CD4-positive, alpha-beta T cell treated with Interleukin-1 beta for 1 hour (primary cell): ENCODE data around the gene TMEM59.
A peak's percentile ranks its signal among the peaks of the same experiment; 100 is the strongest.
"Not testable (repeated sequence)": the region's sequence is repeated elsewhere in the genome, so short reads cannot be mapped to it uniquely, and the experiment has no call there.

ENCODE experiments used
- DNase-seq, 2 donors: peaks; one replicate each; pipeline ENCODE4 v3.0.0-alpha.2; 2020 to 2022

The TMEM59 gene

DNA sequence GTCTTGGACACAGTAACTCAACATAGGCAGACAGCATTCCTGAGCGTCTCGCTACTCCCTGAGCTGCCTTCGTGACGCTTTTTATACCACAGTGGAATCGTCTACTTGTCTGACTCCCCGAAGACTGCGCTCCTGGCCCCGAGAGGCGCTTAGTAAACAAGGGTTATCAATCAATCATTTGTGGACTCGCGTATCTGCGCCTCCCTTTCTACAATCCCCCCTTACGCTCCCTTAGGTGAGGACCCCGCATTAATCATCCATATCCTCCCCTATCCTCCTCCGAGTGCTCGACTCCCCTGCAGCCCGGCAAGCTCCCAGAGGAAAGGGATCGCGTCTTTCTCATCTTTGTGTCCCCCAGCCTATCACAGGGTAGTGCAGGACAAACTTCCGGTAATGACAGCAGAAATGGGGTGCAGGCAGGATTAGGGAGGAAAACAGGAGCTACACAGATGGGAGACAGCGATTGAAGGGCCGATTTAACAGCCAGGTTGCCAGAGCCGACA lies 522 bp downstream of the TMEM59 start:
- DNase-seq = peak; percentile 9 to 43

- DNase-seq = no peak
Observed at GRCh38 chr1:54051933-54052430, 1.0 kb downstream of the TMEM59 start.

DNA sequence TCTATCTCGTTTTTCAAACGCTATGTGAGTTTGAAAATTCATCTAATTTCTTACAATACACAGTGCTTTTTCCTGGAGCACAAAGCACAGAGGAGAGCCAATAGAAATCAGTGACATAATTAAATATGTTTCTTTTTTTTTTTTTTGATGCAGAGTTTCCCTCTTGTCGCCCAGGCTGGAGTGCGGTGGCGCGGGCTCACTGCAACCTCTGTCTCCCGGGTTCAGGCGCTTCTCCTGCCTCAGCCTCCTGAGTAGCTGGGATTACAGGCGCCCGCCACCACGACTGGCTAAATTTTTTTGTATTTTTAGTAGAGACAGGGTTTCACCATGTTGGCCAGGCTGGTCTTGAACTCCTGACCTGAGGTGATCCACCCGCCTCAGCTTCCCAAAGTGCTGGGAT lies 2.6 kb downstream of the TMEM59 start:
- DNase-seq = not testable (repeated sequence)

DNA sequence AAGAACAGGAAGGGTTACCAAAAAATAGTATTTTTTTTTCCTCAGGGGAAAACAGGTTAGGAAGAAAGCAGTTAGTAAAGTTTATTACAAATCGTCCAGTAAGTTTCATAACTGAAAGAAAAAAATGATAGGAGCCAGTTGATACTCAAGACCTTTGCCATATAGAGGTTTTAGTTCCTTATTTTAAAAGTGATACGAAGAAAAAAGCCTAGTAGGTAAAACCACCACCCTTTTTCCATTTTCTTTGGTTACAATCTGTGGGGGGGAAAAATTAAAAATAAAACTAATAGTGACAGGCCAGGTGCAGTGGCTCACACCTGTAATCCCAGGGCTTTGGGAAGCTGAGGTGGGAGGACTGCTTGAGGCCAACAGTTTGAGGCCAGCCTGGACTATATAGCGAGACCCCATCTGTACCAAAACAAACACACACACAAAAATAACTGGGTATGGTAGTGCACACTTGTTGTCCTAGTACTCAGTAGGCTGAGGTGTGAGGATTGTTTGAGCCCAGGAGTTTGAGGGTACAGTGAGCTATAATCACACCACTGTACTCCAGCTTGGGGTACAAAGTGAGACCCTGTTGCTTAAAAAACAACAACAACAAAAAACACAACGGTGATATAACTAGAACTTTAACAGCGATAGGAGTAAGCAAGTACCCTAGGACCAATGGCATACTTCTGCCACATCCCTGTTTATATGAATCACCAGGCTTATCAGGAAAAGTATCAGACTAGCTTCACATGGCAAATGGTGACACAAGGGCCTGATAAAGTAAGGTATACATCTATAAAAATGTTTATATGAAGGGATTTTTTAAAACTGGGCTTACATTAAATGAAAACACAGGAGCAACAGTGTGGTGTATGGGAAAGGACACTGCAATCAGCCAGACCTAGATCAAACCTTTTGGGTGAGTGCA lies 5.4 kb downstream of the TMEM59 start:
- DNase-seq = no peak

DNA sequence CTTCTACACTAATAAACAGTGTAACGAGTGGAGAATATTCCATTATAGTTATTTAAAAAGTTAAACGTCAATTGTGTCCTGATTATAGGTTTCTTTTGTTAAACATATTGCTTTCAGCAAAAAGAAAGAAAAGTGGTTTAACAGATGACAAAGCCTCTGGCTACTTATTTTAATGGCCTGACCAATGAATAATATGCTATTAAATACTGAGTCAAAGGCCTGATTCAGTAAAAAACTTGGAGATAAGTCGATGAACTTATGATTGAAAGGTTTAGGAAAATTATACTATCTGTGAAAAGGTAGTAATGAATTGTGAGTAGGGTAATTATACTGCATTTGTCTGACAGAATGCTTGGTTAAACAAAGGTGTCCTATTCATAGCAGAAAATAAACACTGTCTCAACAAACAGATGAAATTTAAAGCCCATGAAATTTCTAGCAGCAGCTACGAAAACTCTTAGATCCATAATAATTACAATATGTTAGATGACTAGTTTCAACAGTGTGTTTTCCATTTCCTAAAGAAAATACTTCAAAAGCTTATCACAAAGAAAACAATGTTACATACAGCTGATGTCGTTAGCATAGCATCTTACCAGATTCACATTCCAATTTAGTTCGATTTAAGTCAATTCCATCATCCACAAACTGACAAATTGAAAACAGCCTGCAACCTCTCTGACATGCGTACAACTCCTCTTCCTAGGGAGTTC lies 6.2 kb downstream of the TMEM59 start:
- DNase-seq = no peak

GRCh38 chr1:54045496-54045895 lies 7.5 kb downstream of the TMEM59 start:
- DNase-seq = no peak

DNA sequence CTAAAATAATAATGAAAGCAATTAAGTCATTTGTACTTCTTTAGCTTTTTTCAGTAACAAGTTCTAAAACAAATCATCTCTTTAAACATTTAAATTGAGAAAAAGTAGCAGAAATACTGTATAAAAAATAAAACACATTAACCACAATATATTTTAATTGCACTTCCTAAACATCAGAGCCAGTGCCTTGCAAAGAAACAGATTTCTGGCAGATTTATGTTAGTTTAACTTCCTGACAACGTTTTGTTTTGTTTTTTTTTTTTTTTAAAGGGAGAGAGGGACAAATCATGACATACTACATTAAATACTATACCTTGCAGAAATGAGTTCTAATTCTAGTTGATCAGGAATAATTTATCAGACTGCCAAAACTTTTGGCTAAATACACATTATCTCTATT lies 11.2 kb downstream of the TMEM59 start:
- DNase-seq = no peak

DNA sequence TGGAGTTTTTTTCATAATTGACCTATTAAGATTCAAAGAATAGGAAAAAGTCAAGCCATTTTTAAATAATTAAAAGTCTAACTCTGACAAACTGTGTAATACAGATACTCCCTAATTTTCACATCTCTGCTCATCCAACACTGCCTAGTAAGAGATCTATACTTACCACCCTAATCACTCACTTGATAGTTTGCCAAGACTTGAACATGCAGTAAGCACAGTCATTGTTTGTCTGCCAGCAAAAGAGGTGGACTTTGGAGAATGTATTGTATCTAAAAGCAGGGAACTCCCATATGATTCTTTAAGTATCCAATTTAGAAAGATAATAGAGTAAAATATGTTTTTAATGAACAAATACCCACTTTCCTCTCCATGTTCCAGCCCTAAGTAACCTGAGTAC lies 15.5 kb downstream of the TMEM59 start:
- no peak for DNase-seq

DNA sequence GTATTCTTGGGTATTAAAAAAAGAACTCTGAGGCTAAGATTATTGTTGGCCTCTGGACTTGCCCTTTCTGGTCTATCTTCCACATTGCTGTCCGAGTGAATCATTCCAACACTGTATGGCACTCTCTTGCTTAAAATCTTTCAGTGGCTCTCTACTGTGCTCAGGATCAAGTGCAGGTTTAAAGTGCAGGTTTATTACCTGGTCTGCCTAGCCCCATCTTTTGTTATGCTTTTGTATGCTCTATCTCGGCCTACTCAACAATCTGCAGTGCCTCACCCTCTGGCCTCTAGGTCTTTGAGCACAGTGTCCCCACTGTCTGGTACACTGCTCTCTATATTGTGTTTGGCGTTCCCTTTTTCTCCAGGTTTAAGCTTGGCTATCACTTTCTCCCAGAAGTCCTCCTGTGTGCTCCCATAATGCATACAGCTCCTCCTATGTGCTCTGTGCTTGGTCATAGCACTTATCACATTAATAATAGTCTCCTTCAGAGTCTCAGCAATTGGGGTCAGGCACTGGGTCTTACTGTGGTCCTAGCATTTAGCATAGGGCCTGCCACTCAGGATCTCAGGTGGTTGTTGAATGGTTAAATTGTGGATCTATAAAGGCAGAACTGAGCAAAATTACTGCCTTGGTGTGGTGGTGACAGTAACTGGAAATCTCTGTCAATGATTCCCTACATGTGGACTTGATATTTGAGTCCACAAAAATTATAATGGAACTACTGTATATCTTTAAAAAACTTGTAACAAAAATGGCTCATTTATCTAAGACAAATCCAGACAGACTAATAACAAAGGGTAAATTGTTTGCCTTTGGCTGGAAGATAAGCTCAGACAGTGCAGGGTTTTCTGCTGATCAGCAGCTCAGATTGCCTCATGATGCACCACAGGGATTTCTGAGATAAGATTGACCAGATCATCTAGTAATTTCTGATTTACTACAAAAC lies 24.4 kb downstream of the TMEM59 start:
- DNase-seq = no peak

DNA sequence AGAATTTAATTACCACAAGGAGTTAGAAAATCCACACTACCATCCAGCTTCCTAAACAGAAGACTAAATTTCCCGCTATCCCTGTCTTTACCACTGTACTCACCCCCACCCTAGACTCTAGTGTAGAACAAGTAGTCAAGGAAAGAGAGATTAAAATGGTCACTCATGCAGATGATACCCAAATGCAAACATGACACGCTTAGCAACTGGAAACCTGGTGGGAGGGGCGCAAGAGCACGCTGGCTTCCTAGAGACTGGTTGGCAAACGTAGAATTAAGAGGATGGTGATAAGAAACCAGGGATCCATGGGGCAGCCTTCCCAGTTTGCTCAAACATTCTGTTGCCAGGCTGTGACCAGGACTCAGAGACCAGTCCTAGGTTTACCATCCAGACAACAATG lies 25.2 kb downstream of the TMEM59 start:
- no peak for DNase-seq

GRCh38 chr1:54024811-54025210 lies 28.2 kb downstream of the TMEM59 start:
- not testable (repeated sequence) for DNase-seq

- no peak for DNase-seq
Observed at GRCh38 chr1:54024358-54024757, 28.6 kb downstream of the TMEM59 start.

GRCh38 chr1:54019562-54020176 lies 33.3 kb downstream of the TMEM59 start:
- DNase-seq = not testable (repeated sequence)

DNA sequence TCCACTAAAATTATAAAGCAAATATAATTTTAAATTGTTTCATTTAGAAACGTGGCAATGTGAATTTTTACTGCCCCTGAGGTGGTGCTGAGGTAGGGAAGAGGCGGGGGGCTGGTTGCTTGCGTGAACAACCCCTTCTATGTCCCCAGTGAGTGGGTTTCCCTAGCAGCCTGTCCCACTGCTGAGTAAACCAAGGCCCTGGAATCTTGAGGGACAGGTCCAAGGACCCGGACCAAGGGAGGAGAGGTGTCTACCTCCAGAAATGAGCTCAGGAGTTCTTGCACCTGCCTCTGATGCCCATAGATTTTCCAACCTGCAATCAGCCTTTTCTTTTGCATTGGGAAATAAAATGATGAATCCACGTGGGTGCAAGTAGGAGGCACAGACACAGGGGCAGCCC lies 34.4 kb downstream of the TMEM59 start:
- no peak for DNase-seq

DNA sequence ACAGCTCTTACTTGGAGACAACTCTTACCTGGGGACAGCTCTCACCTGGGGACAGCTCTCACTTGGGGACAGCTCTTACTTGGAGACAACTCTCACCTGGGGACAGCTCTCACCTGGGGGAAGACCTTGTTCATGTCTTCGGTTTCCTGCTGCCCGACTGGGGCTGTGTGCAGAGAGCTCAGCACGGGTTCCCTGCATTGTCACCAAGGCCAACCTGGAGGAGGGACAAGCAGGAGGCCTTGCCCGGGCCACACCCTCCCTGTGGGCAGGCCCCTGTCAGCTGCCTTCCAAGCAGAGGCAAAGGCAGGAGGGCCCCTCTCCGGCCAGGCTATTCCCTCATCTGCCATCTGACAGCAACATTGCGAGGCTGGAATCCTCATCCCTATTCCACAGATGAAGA lies 35.0 kb downstream of the TMEM59 start, which contains the start of gene LDLRAD1:
Gene LDLRAD1, minus strand, starts transcription at position 208 of the 400 bp plus-strand sequence. Its CDS starts 74 bp downstream, at position 134.
- no peak for DNase-seq

DNA sequence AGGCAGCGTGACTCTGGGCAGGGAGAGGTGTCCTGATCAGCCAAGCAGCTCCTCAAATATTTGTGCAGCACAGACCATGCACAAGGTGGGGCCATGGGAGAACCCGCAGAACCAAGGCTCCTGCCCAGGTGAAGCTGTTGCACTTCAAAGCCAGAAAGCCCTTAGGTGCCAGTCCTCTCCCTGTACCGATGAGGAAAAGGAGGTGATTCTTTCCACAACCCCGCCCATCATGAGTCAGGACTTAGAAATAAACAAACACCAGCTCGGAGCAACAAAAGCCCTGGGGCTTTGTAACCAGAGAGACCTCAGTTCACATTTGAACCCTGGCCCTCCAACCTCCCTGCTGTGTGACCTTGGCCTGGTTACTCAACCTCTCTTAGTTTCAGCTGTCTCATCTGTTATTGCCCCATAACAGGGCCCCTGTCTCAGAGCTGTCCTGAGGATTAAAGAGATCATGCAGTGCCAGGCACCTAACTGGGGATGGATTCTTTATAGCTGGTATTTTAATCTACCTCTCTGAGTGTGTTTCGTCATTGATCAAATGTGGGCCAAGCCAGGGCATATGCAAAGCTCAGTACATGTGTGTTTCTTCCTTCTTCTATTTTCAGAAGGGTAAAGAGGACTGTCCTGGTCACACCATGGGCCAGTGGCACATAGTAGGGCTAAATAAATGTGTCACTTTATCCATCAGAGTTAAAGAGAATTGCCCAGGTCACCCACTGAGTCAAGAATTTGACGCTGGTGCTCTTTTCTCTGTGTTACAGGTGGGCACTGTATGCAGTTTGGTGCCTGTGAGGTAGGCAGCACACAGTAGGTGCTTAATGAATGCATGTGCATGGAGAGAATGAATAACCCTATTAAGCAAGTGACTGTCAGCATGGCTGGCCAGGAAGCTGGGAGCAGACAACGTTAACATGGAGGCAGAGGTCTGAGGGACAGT lies 36.4 kb downstream of the TMEM59 start:
- no peak for DNase-seq

GRCh38 chr1:54014009-54014629 lies 38.9 kb downstream of the TMEM59 start:
- no peak for DNase-seq

- no peak for DNase-seq
Observed at GRCh38 chr1:54013393-54014008, 39.5 kb downstream of the TMEM59 start.

GRCh38 chr1:54012863-54013262 lies 40.1 kb downstream of the TMEM59 start:
- no peak for DNase-seq

DNA sequence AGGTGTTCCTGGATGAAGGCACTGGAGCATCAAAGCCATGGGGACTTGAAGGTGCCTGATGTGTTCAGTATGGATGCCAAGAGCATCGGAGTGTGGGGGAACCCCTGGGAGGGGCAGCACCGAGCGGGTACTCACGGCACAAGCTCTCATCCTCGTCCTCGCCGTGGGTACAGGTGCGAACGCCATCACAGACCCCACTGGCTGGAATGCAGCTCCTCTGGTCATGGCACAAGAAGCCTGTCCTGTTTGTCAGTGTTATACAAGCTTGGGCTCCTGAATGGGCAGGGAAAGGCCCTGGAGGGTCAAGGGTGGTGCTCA lies 41.0 kb downstream of the TMEM59 start:
- DNase-seq = no peak
